ENCODE results near the gene BLOC1S5. TPM values are rescaled to one million over a fixed set of nuclear protein-coding genes. Genes with fewer than 3 reads are reported as not detected.

BLOC1S5 gene
- total and polyA plus RNA-seq, 12 donors, result 3.6 to 14.1 (median 9.0) TPM

- peaks cover 0 to 20% (median 8%) of the 10 kb centered on the region in 9 donors for H3K4me1 ChIP-seq
- no peak overlapping the region for H3K27ac ChIP-seq
- intact Hi-C loops (cut with DNase I), result loop anchor here in 1 of 10 donors (2.0 kb wide), 1 partner anchor 37 kb away; no protein-coding TSS in a partner anchor
- no peak for ATAC-seq
- H3K36me3 ChIP-seq, result peaks cover 0 to 3% (median 0%) of the 10 kb centered on the region in 9 donors
- TF ChIP-seq CTCF (IDR thresholded peaks at IDR 0.05), result no peak
- DNase-seq, result no peak
- H3K4me3 ChIP-seq, result no peak overlapping the region
- H3K9me3 ChIP-seq, result no peaks in the 10 kb centered on the region
- peaks cover 0 to 26% (median 8%) of the 10 kb centered on the region in 7 donors for H3K27me3 ChIP-seq
Observed at GRCh38 chr6:8103726-8104125, 39.5 kb upstream of the BLOC1S5 start.

- peak in 1 of 9 donors; percentile 13 for TF ChIP-seq CTCF (IDR thresholded peaks at IDR 0.05)
- H3K4me3 ChIP-seq, result peak within 1 kb of the TSS; percentile 64 to 98 (median 85)
- peaks cover 0 to 20% (median 8%) of the 10 kb centered on the region in 9 donors for H3K4me1 ChIP-seq
- peaks cover 0 to 22% (median 8%) of the 10 kb centered on the region in 7 donors for H3K27me3 ChIP-seq
- WGBS, 2 donors, result 1 to 2% methylated on average over 43 of the region's 43 CpGs
- DNase-seq, result peak; percentile 94 to 96
- H3K27ac ChIP-seq, result peak within 1 kb of the TSS in 6 of 10 donors; percentile 33 to 77 (median 58)
- intact Hi-C loops (cut with DNase I), result loop anchor here in 1 of 10 donors (2.0 kb wide), 1 partner anchor 36 kb away; no protein-coding TSS in a partner anchor
- no peaks in the 10 kb centered on the region for H3K9me3 ChIP-seq
- peak; percentile 98 to 100 (median 100) for ATAC-seq
- peaks cover 0 to 5% (median 0%) of the 10 kb centered on the region in 9 donors for H3K36me3 ChIP-seq
Observed at GRCh38 chr6:8102122-8102958, 38.2 kb upstream of the BLOC1S5 start, which contains the start of gene EEF1E1. TSS of gene EEF1E1 (minus strand) at chr6:8102548. CDS start at chr6:8102521, 27 bp downstream.

- Histone ChIP-seq H3K36me3 (peaks cover 0 to 25% (median 19%) of the 10 kb centered on the region in 9 donors), H3K9me3 (no peaks in the 10 kb centered on the region), H3K27me3 (peaks cover 0 to 6% (median 0%) of the 10 kb centered on the region in 7 donors), H3K4me3 (no peak overlapping the region), H3K27ac (no peak overlapping the region), H3K4me1 (peaks cover 0 to 20% (median 8%) of the 10 kb centered on the region in 9 donors)
- 81 to 83% methylated on average over 8 of the region's 8 CpGs for WGBS, 2 donors
- ATAC-seq (no peak), DNase-seq (no peak)
- no peak for TF ChIP-seq CTCF (IDR thresholded peaks at IDR 0.05)
- intact Hi-C loops (cut with DNase I), result no loop called here
Observed at GRCh38 chr6:8100159-8100854, 36.1 kb upstream of the BLOC1S5 start.

DNA sequence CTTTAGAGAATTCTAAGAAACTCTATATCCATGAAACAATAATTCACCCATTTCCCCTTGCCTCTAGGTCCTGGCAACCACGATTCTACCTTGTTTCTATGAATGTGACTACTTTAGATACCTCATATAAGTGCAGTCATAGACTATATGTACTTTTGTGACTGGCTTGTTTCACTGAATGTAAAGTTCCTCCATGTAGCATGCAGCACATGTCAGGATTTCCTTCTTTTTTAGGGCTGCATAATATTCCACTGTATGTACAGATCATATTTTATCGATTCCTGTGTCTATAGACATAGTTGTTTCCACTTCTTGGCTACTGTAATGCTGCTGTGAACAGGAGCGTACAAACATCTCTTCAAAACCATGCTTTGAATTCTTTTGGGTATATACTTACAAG is 26.5 kb upstream of the BLOC1S5 start:
- peaks cover 0 to 97% (median 34%) of the 10 kb centered on the region in 9 donors for H3K36me3 ChIP-seq
- WGBS, 2 donors, result 93 to 97% methylated on average over 3 of the region's 3 CpGs
- H3K27ac ChIP-seq, result no peak overlapping the region
- H3K27me3 ChIP-seq, result no peaks in the 10 kb centered on the region
- TF ChIP-seq CTCF (IDR thresholded peaks at IDR 0.05), result no peak
- ATAC-seq (no peak), DNase-seq (no peak)
- no peaks in the 10 kb centered on the region for H3K4me1 ChIP-seq
- peaks cover 0 to 7% (median 0%) of the 10 kb centered on the region in 11 donors for H3K9me3 ChIP-seq
- no peak overlapping the region for H3K4me3 ChIP-seq
- intact Hi-C loops (cut with DNase I), result no loop called here
